GM12874 (cell line): ENCODE results near the gene ARHGEF7.

ENCODE experiments used
- TF ChIP-seq, protein P1 (sequence below): IDR thresholded peaks from 2 replicates; pipeline ENCODE4 v1.5.1; 2011; ENCODE audit warnings: low read depth, mild to moderate bottlenecking, control low read depth, low read length, moderate library complexity; ENCODE audit not compliant: insufficient read depth

Gene ARHGEF7

DNA sequence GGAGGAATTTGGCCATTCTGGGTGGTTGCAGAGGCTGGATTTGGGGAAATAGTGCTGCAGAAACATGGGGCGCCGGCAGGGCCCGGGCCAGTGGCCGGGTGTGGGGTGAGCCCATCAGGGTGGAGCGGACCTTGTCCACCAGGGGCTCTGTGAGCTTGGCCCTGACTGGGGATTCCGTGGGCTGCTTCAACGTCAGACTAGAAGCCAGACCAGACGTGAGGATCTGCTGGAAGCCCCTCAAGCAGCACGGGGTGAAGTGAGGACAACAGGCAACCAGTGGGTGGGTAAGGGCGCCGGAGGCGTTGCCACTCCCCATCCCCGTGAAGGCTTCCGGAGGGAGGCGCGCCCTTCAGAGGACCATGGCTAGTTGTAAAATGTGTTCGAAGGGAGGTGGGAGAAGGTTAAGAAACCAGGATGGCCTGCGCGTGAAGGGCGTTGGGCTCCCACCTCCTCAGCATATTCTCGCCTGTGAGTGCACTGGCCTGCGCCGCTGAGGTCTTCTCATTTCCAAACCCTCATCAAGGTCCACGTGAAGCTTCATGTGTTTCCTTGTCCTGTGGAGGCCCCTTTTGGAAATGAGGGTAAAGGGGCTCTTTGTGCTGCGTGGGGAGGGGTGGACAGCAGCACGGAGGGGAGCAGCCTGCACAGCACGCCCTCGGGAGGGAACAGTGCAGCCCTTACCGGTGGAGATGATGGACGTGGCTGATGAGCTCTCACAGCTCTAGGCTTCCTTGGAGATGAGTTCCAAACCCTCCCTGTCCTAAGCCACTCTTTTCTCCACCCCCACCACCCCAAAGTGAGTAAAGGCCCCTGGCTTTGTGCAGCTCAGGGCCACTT, 213.7 kb downstream of the ARHGEF7 start:
- TF ChIP-seq, protein P1, sequence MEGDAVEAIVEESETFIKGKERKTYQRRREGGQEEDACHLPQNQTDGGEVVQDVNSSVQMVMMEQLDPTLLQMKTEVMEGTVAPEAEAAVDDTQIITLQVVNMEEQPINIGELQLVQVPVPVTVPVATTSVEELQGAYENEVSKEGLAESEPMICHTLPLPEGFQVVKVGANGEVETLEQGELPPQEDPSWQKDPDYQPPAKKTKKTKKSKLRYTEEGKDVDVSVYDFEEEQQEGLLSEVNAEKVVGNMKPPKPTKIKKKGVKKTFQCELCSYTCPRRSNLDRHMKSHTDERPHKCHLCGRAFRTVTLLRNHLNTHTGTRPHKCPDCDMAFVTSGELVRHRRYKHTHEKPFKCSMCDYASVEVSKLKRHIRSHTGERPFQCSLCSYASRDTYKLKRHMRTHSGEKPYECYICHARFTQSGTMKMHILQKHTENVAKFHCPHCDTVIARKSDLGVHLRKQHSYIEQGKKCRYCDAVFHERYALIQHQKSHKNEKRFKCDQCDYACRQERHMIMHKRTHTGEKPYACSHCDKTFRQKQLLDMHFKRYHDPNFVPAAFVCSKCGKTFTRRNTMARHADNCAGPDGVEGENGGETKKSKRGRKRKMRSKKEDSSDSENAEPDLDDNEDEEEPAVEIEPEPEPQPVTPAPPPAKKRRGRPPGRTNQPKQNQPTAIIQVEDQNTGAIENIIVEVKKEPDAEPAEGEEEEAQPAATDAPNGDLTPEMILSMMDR, result no peak

DNA sequence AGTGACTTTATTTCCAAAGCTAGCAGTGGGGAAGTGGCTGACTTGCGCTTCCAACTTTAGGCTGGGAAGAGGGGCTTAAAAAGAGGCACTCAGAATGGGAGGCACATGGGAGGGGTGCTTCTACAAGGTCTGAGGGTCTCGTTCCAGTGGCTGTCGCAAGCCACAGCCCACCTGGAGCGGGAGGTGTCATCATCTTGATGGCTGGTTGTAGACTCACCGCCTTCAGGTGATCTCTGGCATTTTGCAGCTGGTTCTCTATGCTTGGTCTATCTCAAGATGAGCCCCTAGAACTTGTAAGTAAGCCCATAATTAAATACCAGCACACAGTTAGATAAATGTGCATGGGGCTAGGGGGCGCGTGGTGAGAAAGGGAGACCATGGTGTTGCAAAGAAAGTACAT, 214.5 kb downstream of the ARHGEF7 start:
- TF ChIP-seq, protein P1, result no peak

DNA sequence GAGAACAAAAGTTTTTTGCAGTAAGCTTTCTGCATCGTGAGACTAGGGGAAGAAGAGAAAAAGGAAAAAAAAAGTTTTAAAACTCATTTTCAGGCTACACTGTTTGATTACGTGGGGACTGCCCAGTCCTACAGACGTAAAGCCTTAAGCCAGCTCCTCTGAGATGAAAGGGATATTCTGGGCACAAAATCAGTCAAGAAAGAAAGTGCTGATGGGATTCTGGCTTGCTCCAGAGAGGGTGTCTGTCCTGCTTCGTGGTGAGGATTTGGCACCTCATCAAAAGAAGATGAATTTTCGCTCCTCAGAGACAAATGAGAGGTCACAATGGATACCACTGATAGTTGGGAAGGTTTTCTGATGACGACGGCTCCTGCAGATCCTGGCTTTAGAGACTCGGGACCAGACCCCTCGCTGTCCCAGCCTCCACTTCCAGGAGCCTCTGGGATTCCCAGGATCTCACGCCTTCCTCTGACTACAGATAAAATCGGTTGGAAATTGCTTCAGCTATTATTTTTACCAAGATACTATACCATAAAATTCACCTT, 215.0 kb downstream of the ARHGEF7 start:
- TF ChIP-seq, protein P1, result no peak

DNA sequence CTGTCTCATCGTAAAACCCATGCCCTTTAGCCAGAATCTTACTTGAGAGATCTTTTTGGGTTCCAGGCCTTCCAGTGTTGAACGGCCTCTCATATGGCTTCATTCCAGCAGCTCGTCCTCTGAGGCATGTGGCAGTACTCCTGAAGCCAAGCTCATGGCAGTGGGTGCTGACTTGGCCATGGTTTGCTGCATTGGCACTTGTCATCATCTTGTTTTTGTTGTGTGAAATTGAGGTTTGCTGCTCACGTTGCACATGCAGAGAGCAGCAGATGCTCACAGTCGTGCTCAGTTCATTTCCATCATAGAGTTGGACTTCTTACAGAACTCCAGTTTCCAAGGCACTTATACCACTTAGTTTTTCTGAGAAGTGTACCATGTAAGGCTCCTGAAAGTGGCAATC, 220.2 kb downstream of the ARHGEF7 start:
- TF ChIP-seq, protein P1, result no peak

DNA sequence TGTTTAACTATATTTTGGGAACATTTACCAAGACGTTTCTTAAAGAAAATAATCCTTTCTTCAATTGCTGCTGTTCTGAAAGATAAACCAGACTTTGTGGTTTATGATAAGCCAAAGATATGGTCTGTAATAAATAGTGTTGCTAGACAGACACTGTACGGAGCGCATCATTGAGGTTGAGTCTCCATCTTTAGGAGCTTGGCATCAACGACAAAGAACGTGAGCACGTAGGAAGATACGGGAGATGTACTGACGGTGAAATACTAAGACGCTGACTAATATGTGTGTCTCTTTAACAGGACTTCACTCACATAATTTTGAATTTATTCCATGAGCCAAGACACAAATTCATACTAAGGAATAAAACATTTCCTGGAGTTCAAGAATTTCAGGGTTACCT, 221.6 kb downstream of the ARHGEF7 start:
- TF ChIP-seq, protein P1, result no peak

DNA sequence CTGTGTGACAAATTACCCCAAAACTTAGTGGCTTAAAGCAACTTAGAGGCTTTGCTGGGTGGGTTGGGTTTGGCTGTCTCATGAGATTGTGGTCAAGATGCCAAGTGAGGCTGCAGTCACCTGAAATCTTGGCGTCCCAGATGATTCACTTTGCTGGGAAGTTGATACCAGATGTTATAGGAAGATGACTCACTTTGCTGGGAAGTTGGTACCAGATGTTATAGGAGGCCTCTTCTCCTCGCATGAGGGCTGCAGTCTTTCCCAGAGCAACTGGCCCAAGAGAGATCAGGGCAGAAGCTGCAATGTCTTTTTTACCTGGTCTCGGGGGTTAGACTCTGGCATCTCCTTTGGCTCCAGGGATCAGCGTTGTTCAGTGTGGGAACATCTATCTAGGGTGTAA, 222.1 kb downstream of the ARHGEF7 start:
- TF ChIP-seq, protein P1, result no peak

DNA sequence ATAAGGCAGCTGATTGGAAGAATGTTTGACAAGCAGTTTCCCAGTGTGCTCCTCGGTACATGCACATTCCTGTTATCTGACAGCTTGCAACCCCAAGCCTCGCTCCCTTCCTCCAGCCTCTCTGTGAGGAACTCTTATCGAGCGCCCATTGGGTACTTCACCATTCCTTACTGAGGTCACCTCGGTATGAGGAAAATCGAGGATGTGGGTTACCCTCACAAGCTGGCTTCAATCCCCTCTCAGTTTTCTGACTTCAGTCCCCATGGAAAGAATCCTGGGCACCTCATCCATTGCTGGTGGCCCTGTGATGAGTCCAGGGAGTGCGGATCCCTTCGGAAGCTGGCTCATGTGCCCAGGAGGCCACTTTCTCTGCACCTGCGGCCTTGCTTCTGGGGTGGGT, 222.6 kb downstream of the ARHGEF7 start:
- TF ChIP-seq, protein P1, result no peak
